Melanocyte of skin (primary cell): ENCODE measurements around the gene CLDN8. TPM values are rescaled to one million over a fixed set of nuclear protein-coding genes. Genes with fewer than 3 reads are reported as not detected.

Experiments
- total RNA-seq, 2 donors: library from RNA; depleted of rRNA; stranded (reverse); fragments of >200 nt; gene quantifications; 2 replicates each; pipeline ENCODE4 v1.2.3, GENCODE V29; 2012

Gene CLDN8
- not detected for total RNA-seq

DNA sequence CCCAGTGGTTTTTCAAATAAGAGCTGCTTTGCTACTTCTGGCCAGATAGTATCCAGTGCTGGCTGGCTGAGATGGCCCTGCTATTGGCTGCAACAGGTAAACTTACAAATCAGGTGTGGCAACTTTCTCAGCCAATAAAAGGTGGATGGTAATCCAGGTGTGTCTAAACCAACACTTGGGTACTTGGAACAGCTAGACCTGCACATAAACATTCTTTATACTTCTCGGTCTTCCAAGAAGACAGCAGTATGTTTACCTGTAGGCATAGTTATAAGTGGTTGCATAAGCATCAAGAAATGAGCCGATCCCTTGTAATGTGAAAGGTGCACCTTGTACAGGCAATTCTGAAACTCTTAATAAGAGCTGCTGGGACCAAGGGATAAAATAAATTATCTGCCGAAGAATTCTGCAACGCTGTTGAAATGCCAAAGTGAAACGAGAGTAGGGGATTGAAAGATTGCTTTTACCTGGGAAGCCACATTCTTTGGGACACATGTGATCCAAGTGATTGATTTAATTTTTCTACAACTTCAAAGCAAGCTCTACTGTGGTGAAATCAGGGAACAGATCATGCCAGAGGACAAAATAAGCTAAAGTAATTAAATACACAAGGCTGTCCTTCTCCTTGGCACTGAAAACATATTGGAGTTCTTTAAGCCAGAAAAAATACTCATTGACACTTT lies at the start of gene CLDN8:
TSS of gene CLDN8 (minus strand) at position 57 of the 683 bp plus-strand sequence. CDS start 172 bp downstream, outside the sequence.

GRCh38 chr21:30166705-30167104 lies 49.2 kb downstream of the CLDN8 start, which contains the start of gene CLDN17:
Gene CLDN17 (minus strand): TSS chr21:30166805. CDS start chr21:30166617, 188 bp downstream.

Other genes starting within 250 kb of the CLDN8 start
- gene CLDN17, start 49.3 kb downstream of the CLDN8 start, total RNA-seq: not detected
- not detected for gene KRTAP24-1, start 66.9 kb upstream of the CLDN8 start, total RNA-seq
- gene KRTAP25-1, start 73.4 kb upstream of the CLDN8 start, total RNA-seq: not detected
- gene KRTAP26-1, start 104.2 kb upstream of the CLDN8 start, total RNA-seq: not detected
- gene KRTAP27-1, start 121.6 kb upstream of the CLDN8 start, total RNA-seq: not detected
- not detected for gene KRTAP23-1, start 132.5 kb upstream of the CLDN8 start, total RNA-seq
- not detected for gene KRTAP13-2, start 156.2 kb upstream of the CLDN8 start, total RNA-seq
- not detected for gene KRTAP13-1, start 179.9 kb upstream of the CLDN8 start, total RNA-seq
- not detected for gene KRTAP13-3, start 209.8 kb upstream of the CLDN8 start, total RNA-seq
- not detected for gene KRTAP13-4, start 214.1 kb upstream of the CLDN8 start, total RNA-seq
- not detected for gene KRTAP15-1, start 224.2 kb upstream of the CLDN8 start, total RNA-seq